ENCODE data around the gene GJC3. TPM values are rescaled to one million over a fixed set of nuclear protein-coding genes. Genes with fewer than 3 reads are reported as not detected.
"Not testable (repeated sequence)": the region's sequence is repeated elsewhere in the genome, so short reads cannot be mapped to it uniquely, and the experiment has no call there.

Gene GJC3, protein sequence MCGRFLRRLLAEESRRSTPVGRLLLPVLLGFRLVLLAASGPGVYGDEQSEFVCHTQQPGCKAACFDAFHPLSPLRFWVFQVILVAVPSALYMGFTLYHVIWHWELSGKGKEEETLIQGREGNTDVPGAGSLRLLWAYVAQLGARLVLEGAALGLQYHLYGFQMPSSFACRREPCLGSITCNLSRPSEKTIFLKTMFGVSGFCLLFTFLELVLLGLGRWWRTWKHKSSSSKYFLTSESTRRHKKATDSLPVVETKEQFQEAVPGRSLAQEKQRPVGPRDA
- total RNA-seq, result 1 to 10 TPM in 1 of 2 experiments, under 1 TPM in 1; 0.62 to 1.1 TPM

- Mint-ChIP-seq H3K9me3 (no peaks in the 10 kb centered on the region), H3K27me3 (ENCODE audit: low read depth) (no peaks in the 10 kb centered on the region), H3K36me3 (ENCODE audit: low read depth) (no peaks in the 10 kb centered on the region), H3K4me1 (ENCODE audit: low read depth) (peaks cover 23% of the 10 kb centered on the region), H3K27ac (peak within 1 kb of the TSS; percentile 46), H3K4me3 (peak within 1 kb of the TSS; percentile 66)
- CTCF ChIA-PET, result interaction anchor here (0.6 to 2.4 kb wide), 14 partner anchors 9 to 772 kb away, joined by 3 to 17 read pairs (median 4); partner anchors contain the start of gene TRIM4
- intact Hi-C loops (cut with micrococcal nuclease), result loop anchor here (1.0 to 2.0 kb wide), 4 partner anchors 20 to 62 kb away; no protein-coding TSS in a partner anchor
- peak; percentile 72 for DNase-seq
Observed at GRCh38 chr7:99928994-99929729, at the start of gene GJC3. GJC3 (minus strand) TSS chr7:99929620; CDS start chr7:99929620, 0 bp downstream.

- Mint-ChIP-seq H3K4me3 (no peak overlapping the region), H3K9me3 (no peaks in the 10 kb centered on the region), H3K4me1 (ENCODE audit: low read depth) (no peaks in the 10 kb centered on the region), H3K36me3 (ENCODE audit: low read depth) (no peaks in the 10 kb centered on the region), H3K27me3 (ENCODE audit: low read depth) (peaks cover 2% of the 10 kb centered on the region), H3K27ac (no peak overlapping the region)
- CTCF ChIA-PET, result interaction anchor here (1.5 to 1.6 kb wide), 2 partner anchors 47 to 87 kb away, joined by 3 to 4 read pairs; partner anchors contain the start of gene GJC3
- intact Hi-C loops (cut with micrococcal nuclease), result loop anchor here (5.0 kb wide), 1 partner anchor 64 kb away; no protein-coding TSS in a partner anchor
- DNase-seq, result no peak
Observed at GRCh38 chr7:99976626-99977025, 47.2 kb upstream of the GJC3 start.

DNA sequence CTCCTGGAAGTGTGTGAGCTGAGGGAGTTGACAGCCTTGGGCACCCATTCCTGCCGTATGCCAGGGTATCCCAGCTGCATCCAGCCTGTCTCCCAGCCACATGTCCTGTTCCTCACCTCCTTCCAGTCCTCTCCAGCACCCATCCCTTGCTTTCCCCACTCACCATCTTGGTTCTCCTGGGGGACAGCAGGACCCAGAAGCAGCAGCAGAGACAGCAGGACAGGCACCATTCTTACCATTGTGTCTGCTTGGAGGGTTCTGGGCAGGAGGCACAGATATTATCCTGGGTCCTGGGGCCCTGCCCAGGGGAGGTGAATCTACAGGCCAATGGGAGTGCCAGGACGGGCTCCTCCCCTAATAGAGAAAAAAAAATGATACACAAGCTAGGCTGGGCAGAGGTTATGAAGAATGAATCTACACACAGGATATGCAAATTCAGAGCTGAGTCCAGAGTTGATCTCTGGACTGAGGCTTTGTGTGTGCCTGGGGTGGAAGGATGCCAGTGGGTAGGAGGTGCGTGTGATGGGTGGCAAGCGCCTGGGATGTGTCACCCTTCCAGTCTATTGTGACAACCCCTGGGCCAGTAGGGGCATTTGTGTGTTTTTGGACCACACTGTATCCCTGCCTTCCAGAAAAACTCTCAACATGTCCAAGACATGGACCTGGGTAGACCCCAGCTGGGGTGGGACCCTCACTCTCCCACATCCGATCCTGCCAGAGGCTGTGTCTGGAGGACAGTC is 46.5 kb upstream of the GJC3 start, which contains the start of gene AZGP1:
Gene AZGP1 (minus strand): TSS at position 250 of the 740 bp plus-strand sequence. CDS start 11 bp downstream, at position 239.
- no peak for DNase-seq
- H3K4me3 Mint-ChIP-seq, result no peak within 1 kb of the TSS
- intact Hi-C loops (cut with micrococcal nuclease), result loop anchor here (5.0 kb wide), 1 partner anchor 64 kb away; no protein-coding TSS in a partner anchor
- no peaks in the 10 kb centered on the region for H3K4me1 Mint-ChIP-seq (ENCODE audit: low read depth)
- CTCF ChIA-PET, result no interaction called here
- H3K27ac Mint-ChIP-seq, result no peak within 1 kb of the TSS
- peaks cover 2% of the 10 kb centered on the region for H3K27me3 Mint-ChIP-seq (ENCODE audit: low read depth)
- no peaks in the 10 kb centered on the region for H3K36me3 Mint-ChIP-seq (ENCODE audit: low read depth)
- no peaks in the 10 kb centered on the region for H3K9me3 Mint-ChIP-seq

DNA sequence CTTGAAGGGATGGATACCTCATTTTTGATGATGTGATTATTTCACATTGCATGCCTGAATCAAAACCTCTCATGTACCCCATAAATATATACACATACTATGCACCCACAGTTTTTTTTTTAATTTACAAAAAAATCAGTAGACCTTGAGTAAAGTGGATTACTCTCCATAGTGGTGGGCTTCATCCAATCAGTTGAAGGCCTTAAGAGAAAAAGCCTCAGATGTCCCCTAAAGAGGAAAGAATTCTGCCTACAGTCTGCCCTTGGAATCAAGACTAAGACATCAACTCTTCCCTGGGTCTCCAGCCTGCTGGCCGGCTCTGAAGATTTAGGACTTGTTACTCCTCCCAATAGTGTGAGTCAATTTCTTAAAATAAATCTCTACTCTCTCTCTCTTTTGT is 45.3 kb upstream of the GJC3 start:
- Mint-ChIP-seq H3K27ac (no peak overlapping the region), H3K4me1 (ENCODE audit: low read depth) (no peaks in the 10 kb centered on the region)
- intact Hi-C loops (cut with micrococcal nuclease), result loop anchor here (5.0 kb wide), 1 partner anchor 62 kb away; no protein-coding TSS in a partner anchor

GRCh38 chr7:99973817-99974216 is 44.4 kb upstream of the GJC3 start:
- DNase-seq; H3K36me3 Mint-ChIP-seq (ENCODE audit: low read depth); intact Hi-C loops (cut with micrococcal nuclease); H3K4me1 Mint-ChIP-seq (ENCODE audit: low read depth); H3K27ac Mint-ChIP-seq; H3K4me3 Mint-ChIP-seq; H3K9me3 Mint-ChIP-seq; CTCF ChIA-PET; H3K27me3 Mint-ChIP-seq (ENCODE audit: low read depth): not testable (repeated sequence)

More for the DNA sequence above, 45.3 kb upstream of the GJC3 start:
- no peak for DNase-seq
- Mint-ChIP-seq H3K36me3 (ENCODE audit: low read depth) (no peaks in the 10 kb centered on the region), H3K27me3 (ENCODE audit: low read depth) (peaks cover 2% of the 10 kb centered on the region), H3K9me3 (no peaks in the 10 kb centered on the region), H3K4me3 (no peak overlapping the region)
- CTCF ChIA-PET, result no interaction called here

DNA sequence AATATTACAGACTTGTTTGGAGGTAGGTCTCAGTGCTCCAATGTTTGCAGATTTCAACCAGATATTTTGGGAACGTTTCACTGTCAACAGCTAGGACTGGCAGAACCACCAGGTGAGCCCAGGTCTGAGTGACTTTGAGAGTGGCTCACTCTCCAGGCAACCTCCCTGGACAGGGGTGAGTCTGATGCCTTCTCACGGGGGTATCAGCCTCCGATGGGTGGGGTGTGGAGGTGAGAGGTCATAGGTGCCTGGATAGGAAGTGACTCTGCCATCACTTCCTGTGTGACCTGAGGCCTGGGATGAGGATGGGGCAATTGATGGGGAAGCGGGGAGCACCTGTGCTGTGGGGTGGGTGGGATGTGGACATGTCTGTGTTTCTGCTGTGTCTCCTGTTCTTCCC is 41.8 kb upstream of the GJC3 start:
- no peaks in the 10 kb centered on the region for H3K4me1 Mint-ChIP-seq (ENCODE audit: low read depth)
- no peak for DNase-seq
- intact Hi-C loops (cut with micrococcal nuclease), result no loop called here
- H3K27ac Mint-ChIP-seq, result no peak overlapping the region
- CTCF ChIA-PET, result no interaction called here
- H3K36me3 Mint-ChIP-seq (ENCODE audit: low read depth), result no peaks in the 10 kb centered on the region
- H3K27me3 Mint-ChIP-seq (ENCODE audit: low read depth), result peaks cover 5% of the 10 kb centered on the region
- H3K4me3 Mint-ChIP-seq, result no peak overlapping the region
- H3K9me3 Mint-ChIP-seq, result no peaks in the 10 kb centered on the region

GRCh38 chr7:99969813-99970212 is 40.4 kb upstream of the GJC3 start:
- H3K36me3 Mint-ChIP-seq (ENCODE audit: low read depth); H3K4me3 Mint-ChIP-seq; intact Hi-C loops (cut with micrococcal nuclease); H3K27ac Mint-ChIP-seq; H3K4me1 Mint-ChIP-seq (ENCODE audit: low read depth); H3K9me3 Mint-ChIP-seq; DNase-seq; H3K27me3 Mint-ChIP-seq (ENCODE audit: low read depth): not testable (repeated sequence)
- CTCF ChIA-PET, result interaction anchor here (0.6 to 1.9 kb wide), 2 partner anchors 10 to 14 kb away, joined by 4 to 13 read pairs; no protein-coding TSS in a partner anchor

DNA sequence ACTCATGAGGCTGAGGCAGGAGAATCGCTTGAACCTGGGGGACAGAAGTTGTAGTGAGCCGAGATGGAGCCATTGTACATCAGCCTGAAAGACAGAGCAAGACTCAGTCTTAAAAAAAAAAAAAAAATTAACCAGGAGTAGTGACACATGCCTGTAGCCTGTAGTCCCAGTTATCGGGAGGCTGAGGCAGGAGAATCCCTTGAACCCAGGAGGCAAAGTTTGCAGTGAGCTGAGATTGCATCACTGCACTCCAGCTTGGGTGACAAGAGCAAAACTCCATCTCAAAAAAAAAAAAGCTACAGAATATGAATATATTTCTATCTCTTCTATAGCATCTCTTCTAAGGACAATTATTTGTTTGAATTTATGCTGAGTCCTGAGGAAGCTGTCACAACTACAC is 39.9 kb upstream of the GJC3 start:
- Mint-ChIP-seq H3K4me3 (no peak overlapping the region), H3K27me3 (ENCODE audit: low read depth) (peaks cover 11% of the 10 kb centered on the region), H3K9me3 (no peaks in the 10 kb centered on the region), H3K27ac (no peak overlapping the region), H3K4me1 (ENCODE audit: low read depth) (no peaks in the 10 kb centered on the region), H3K36me3 (ENCODE audit: low read depth) (no peaks in the 10 kb centered on the region)
- CTCF ChIA-PET, result interaction anchor here (0.6 to 1.9 kb wide), 3 partner anchors 10 to 23 kb away, joined by 3 to 13 read pairs (median 4); no protein-coding TSS in a partner anchor
- DNase-seq, result no peak
- intact Hi-C loops (cut with micrococcal nuclease), result no loop called here

DNA sequence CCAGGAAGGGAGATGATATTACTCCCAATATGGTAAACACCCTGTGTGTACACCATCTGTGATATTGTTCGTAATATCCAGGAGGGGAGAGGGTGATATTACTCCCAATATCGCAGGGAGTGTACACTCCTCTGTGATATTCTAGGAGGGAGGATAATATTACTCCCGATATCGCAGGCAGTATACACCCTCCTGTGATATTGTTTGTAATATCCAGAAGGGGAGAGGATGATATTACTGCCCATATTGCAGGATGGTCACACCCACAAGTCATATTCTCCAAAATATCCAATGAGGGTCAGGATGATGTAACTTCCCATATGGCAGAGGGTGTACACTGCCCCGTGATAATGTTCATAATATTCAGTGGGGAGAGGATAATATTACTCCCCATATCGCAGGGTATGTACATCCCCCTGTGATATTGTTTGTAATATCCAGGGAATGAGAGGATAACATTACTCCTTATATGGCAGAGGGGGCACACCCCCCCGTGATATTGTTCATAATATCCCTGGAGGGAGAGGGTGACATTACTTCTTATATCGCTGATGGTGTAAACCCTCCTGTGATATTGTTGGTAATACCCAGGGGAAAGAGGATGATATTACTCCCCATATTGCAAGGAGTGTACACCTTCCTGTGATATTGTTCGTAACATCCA is 29.3 kb upstream of the GJC3 start:
- no peak for DNase-seq
- Mint-ChIP-seq H3K27me3 (ENCODE audit: low read depth) (peaks cover 10% of the 10 kb centered on the region), H3K9me3 (no peaks in the 10 kb centered on the region), H3K36me3 (ENCODE audit: low read depth) (no peaks in the 10 kb centered on the region), H3K4me1 (ENCODE audit: low read depth) (peaks cover 2% of the 10 kb centered on the region), H3K4me3 (no peak overlapping the region), H3K27ac (no peak overlapping the region)
- intact Hi-C loops (cut with micrococcal nuclease), result no loop called here
- CTCF ChIA-PET, result no interaction called here

- no peak overlapping the region for H3K4me3 Mint-ChIP-seq
- intact Hi-C loops (cut with micrococcal nuclease), result no loop called here
- no peak overlapping the region for H3K27ac Mint-ChIP-seq
- no peaks in the 10 kb centered on the region for H3K36me3 Mint-ChIP-seq (ENCODE audit: low read depth)
- peaks cover 2% of the 10 kb centered on the region for H3K27me3 Mint-ChIP-seq (ENCODE audit: low read depth)
- peaks cover 5% of the 10 kb centered on the region for H3K4me1 Mint-ChIP-seq (ENCODE audit: low read depth)
- CTCF ChIA-PET, result interaction anchor here (0.6 to 1.0 kb wide), 4 partner anchors 12 to 826 kb away, joined by 3 read pairs; no protein-coding TSS in a partner anchor
- DNase-seq, result no peak
- peaks cover 2% of the 10 kb centered on the region for H3K9me3 Mint-ChIP-seq
Observed at GRCh38 chr7:99955247-99955646, 25.8 kb upstream of the GJC3 start.

DNA sequence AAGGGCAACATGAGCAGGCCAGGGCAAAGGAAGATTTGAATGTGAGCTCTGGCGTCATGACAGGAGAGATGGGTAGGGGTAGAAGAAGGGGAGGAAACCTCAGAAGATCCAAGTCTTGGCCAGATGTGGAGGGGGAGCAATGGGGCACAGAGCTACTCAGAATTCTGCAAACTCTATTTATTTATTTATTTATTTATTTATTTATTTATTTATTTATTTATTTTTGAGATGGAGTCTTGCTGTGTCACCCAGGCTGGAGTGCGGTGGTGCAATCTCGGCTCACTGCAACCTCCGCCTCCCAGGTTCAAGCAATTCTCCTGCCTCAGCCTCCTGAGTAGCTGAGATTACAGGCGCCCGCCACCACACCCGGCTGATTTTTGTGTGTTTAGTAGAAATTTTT is 25.2 kb upstream of the GJC3 start:
- H3K27me3 Mint-ChIP-seq (ENCODE audit: low read depth); H3K4me1 Mint-ChIP-seq (ENCODE audit: low read depth); H3K36me3 Mint-ChIP-seq (ENCODE audit: low read depth); H3K4me3 Mint-ChIP-seq; H3K9me3 Mint-ChIP-seq; intact Hi-C loops (cut with micrococcal nuclease); DNase-seq: not testable (repeated sequence)
- CTCF ChIA-PET, result interaction anchor here (0.7 to 0.9 kb wide), 3 partner anchors 8 to 41 kb away, joined by 3 read pairs; no protein-coding TSS in a partner anchor
- H3K27ac Mint-ChIP-seq, result peak overlapping the region; percentile 28
